Measurements from ENCODE around the gene SPPL2C. TPM values are rescaled to one million over a fixed set of nuclear protein-coding genes. Genes with fewer than 3 reads are reported as not detected.

Gene SPPL2C
- total RNA-seq, 1 donor from 2014 or later, result not detected

DNA sequence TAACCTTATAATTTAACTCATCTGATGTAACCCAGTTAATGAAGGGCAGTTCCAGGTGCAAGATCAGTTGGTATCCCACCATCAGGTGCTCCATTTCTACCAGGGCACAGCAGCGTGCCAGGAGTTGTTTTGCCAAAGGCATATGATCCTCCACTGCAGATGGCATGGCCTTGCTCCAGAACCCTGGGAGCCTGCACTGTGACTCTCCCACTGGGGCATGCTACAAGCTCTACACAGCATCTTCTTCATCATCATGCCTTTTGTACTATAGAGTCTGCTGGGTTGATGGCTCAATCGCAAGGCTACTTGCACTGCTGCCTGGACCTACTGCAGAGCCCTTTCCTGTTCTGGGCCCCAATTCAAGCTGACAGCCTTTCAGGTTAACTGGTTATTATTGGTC lies 38.4 kb downstream of the SPPL2C start:
- ATAC-seq, result no peak

DNA sequence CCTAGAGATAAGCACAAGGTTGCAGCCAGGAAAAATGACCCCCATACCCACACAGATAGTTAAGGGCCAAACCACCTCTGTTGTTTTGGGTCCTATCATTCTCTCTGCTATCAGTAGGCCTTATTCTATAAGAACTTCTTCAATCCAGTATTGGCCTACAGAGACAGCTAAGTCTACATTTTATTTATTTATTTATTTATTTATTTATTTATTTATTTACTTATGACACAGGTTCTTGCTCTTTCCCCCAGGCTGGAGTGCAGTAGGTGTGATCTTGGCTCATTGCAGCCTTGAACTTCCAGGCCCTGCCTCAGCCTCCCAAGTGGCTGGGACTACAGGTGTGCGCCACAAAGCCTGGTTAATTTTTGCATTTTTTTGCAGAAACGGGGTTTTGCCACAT lies 42.2 kb downstream of the SPPL2C start:
- no peak for ATAC-seq

GRCh38 chr17:45888392-45888791 lies 43.7 kb downstream of the SPPL2C start:
- ATAC-seq, result no peak

DNA sequence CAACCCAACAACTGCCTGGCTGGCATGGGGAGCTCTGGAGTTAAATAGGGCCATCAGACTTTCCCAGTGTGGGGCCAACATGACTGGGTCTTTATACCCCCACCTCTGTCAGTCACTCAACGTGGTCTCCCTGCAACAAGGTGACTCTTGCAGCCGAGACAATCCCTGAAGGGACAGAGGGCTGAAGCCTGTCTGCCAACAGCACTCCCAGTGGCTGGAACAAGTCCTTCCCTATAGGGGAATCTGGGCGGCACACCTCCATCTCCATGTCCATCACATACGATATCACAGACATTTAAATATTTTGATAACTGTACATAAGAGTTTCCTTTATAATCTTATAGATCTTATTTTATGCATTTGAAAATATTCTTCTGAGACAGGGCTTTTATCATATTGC lies 44.9 kb downstream of the SPPL2C start:
- no peak for ATAC-seq

GRCh38 chr17:45893725-45894021 lies 49.0 kb downstream of the SPPL2C start:
- no peak for ATAC-seq

DNA sequence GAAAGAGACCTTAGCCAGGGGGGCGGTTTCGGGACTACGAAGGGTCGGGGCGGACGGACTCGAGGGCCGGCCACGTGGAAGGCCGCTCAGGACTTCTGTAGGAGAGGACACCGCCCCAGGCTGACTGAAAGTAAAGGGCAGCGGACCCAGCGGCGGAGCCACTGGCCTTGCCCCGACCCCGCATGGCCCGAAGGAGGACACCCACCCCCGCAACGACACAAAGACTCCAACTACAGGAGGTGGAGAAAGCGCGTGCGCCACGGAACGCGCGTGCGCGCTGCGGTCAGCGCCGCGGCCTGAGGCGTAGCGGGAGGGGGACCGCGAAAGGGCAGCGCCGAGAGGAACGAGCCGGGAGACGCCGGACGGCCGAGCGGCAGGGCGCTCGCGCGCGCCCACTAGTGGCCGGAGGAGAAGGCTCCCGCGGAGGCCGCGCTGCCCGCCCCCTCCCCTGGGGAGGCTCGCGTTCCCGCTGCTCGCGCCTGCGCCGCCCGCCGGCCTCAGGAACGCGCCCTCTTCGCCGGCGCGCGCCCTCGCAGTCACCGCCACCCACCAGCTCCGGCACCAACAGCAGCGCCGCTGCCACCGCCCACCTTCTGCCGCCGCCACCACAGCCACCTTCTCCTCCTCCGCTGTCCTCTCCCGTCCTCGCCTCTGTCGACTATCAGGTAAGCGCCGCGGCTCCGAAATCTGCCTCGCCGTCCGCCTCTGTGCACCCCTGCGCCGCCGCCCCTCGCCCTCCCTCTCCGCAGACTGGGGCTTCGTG lies 49.5 kb downstream of the SPPL2C start, which contains the start of gene MAPT:
MAPT (plus strand) TSS at position 533 of the 763 bp plus-strand sequence. CDS start 67,784 bp downstream, outside the sequence.
- peak; percentile 93 for ATAC-seq

DNA sequence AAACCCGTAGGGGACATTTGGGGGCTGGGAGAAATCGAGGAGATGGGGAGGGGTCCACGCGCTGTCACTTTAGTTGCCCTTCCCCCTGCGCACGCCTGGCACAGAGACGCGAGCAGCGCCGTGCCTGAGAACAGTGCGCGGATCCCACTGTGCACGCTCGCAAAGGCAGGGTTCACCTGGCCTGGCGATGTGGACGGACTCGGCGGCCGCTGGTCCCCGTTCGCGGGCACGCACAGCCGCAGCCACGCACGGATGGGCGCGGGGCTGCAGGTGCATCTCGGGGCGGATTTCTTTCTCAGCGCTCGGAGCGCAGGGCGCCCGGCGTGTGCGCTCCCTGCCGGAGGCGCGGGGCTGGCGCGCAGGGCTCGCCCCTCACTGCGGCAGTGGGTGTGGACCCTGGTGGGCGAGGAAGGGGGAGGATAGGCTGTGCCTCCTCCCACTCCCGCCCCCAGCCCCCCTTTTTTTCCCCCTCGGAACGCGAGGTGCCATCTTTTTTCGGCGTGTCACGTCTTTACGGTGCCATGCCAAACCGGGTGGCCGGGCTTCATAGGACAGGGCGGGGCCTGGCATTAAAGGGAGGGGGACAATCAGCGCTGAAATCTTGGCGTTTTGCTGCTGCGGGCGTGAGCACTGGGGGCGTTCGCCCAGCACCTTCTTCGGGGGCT lies 50.8 kb downstream of the SPPL2C start:
- no peak for ATAC-seq

- no peak for ATAC-seq
These were observed 51.5 kb downstream of the SPPL2C start for GRCh38 chr17:45895969-45896785.

Other genes starting within 250 kb of the SPPL2C start
- gene CRHR1, start 60.6 kb upstream of the SPPL2C start, total RNA-seq, result 0.40 TPM
- gene MAPT, start 49.7 kb downstream of the SPPL2C start, total RNA-seq, result 0.88 TPM
- gene STH, start 154.4 kb downstream of the SPPL2C start, total RNA-seq, result not detected